Measurements from ENCODE around the gene PIK3CA.

PIK3CA gene

DNA sequence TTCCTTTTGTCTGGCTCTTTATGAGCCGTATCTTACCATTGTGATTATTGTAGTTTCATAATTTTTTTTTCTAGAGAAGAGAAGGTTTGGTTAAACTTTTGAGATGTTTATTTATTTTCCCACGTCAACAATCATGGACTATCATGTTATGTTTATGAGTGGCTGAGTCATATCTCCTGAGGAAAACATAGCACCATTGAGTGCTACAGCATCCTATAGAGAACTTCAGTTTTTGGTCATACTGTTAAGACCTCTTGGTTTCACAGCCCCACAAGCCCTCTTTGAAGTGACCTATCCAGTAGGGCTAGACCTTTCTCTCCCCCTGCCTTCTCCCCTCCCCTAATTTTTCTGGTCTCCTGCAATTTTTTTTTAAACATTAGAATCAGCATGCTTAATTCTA lies 20.8 kb downstream of the PIK3CA start:
- H3K4me3 ChIP-seq (replicated peaks in 1 of 2; ENCODE audit: low read depth in 2 of 2, low read length in 2 of 2): no peak overlapping the region
- DNase-seq (ENCODE audit: low read depth in 2 of 2): no peak
- TF ChIP-seq, protein P1, sequence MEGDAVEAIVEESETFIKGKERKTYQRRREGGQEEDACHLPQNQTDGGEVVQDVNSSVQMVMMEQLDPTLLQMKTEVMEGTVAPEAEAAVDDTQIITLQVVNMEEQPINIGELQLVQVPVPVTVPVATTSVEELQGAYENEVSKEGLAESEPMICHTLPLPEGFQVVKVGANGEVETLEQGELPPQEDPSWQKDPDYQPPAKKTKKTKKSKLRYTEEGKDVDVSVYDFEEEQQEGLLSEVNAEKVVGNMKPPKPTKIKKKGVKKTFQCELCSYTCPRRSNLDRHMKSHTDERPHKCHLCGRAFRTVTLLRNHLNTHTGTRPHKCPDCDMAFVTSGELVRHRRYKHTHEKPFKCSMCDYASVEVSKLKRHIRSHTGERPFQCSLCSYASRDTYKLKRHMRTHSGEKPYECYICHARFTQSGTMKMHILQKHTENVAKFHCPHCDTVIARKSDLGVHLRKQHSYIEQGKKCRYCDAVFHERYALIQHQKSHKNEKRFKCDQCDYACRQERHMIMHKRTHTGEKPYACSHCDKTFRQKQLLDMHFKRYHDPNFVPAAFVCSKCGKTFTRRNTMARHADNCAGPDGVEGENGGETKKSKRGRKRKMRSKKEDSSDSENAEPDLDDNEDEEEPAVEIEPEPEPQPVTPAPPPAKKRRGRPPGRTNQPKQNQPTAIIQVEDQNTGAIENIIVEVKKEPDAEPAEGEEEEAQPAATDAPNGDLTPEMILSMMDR (IDR thresholded peaks at IDR 0.05; ENCODE audit: low read depth, low read length): no peak

DNA sequence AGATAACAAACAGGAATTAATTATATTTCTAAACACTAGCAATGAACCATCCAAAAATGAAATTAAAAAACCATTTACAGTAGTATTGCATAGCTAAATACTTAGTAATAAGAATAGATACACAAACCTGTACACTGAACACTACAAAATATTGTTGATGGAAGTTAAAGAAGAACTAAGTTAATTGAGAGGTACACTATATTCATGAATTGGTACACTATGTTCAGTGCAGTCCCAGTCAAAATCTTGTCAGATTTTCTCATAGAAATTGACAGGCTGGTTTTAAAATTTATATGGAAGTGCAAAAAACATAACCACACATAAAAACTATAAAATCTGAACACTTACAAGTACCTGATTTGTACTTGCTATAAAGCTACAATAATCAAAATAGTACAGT lies 24.4 kb downstream of the PIK3CA start:
- no peak for DNase-seq (ENCODE audit: low read depth in 2 of 2)
- TF ChIP-seq, protein P1 (IDR thresholded peaks at IDR 0.05; ENCODE audit: low read depth, low read length): no peak

DNA sequence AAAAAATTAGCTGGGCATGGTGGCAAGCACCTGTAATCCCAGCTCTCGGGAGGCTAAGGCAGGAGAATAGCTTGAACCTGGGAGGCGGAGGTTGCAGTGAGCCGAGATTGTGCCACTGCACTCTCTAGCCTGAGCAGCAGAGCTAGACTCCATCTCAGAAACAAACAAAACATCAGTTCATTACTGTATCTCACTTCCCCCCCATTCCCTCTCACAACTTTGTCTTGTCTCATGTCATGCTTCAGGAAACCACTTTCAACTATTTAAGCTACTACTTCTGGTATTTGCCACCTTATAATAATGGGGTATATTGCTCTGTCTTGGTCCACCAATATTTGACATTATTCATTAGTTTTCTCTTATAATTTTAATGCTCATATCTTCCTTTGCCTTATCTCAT lies 26.2 kb downstream of the PIK3CA start:
- no peak for DNase-seq (ENCODE audit: low read depth in 2 of 2)
- H3K4me3 ChIP-seq (replicated peaks in 1 of 2; ENCODE audit: low read depth in 2 of 2, low read length in 2 of 2): no peak overlapping the region
- TF ChIP-seq, protein P1 (IDR thresholded peaks at IDR 0.05; ENCODE audit: low read depth, low read length): no peak

More for the DNA sequence above, 24.4 kb downstream of the PIK3CA start:
- no peak overlapping the region for H3K4me3 ChIP-seq (replicated peaks in 1 of 2; ENCODE audit: low read depth in 2 of 2, low read length in 2 of 2)

DNA sequence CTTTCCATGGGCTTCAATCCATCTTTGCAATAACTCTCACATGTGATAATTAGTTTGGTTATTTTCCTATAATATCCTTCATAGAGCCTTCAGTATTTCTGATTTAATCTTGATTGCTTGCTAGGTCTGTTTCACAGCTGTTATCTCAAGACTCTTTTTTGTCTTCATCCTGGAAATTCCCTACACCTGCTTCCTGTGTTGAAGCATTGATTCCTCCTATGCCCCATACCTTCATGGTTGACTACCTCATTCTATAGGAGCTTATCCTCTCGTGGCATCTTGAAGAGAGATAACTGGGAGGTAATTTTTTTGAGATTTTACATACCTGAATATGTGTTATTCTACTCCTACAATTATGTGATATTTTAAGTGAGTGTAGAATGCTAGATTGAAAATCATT lies 26.7 kb downstream of the PIK3CA start:
- DNase-seq (ENCODE audit: low read depth in 2 of 2): no peak
- TF ChIP-seq, protein P1 (IDR thresholded peaks at IDR 0.05; ENCODE audit: low read depth, low read length): no peak
- no peak overlapping the region for H3K4me3 ChIP-seq (replicated peaks in 1 of 2; ENCODE audit: low read depth in 2 of 2, low read length in 2 of 2)

DNA sequence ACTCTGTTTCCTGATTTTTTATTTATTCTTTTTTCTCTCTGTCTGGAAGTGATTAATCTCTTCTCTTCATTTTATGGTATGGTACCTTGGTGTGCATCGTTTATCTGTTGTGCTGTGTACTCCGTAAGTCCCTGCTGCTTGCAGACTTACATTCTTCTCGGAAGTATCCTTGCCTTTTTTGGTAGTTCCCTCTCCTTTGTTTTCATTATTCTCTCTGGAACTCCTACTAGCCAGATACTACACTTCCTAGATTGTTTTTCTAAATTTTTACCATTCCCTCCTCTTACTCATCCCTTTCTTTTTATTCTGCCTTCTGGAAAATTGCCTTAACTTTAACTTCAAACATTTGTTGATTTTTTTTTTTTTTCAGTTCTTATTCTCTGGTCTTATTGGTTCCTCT lies 27.2 kb downstream of the PIK3CA start:
- no peak overlapping the region for H3K4me3 ChIP-seq (replicated peaks in 1 of 2; ENCODE audit: low read depth in 2 of 2, low read length in 2 of 2)
- DNase-seq (ENCODE audit: low read depth in 2 of 2): peak in 1 of 2 donors; percentile 49
- TF ChIP-seq, protein P1 (IDR thresholded peaks at IDR 0.05; ENCODE audit: low read depth, low read length): no peak

DNA sequence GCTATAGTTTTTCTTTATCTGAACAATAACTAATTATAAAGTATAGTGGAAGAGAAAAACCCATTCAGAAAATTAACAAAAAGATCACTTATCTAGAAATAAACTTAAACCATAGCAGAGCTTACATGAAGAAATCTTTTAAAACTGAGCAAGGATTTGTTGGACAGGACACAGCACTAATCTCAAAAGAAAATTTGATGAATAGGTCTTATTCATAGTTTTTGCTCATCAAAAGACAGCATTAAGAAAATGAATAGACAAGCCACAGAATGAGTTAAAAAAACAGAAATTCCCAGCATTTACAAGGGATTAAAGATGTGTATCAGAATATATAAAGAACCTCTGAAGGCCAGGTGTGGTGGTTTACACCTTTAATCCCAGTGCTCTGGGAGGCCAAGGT lies 29.5 kb downstream of the PIK3CA start:
- H3K4me3 ChIP-seq (replicated peaks in 1 of 2; ENCODE audit: low read depth in 2 of 2, low read length in 2 of 2): no peak overlapping the region
- DNase-seq (ENCODE audit: low read depth in 2 of 2): no peak
- TF ChIP-seq, protein P1 (IDR thresholded peaks at IDR 0.05; ENCODE audit: low read depth, low read length): no peak

DNA sequence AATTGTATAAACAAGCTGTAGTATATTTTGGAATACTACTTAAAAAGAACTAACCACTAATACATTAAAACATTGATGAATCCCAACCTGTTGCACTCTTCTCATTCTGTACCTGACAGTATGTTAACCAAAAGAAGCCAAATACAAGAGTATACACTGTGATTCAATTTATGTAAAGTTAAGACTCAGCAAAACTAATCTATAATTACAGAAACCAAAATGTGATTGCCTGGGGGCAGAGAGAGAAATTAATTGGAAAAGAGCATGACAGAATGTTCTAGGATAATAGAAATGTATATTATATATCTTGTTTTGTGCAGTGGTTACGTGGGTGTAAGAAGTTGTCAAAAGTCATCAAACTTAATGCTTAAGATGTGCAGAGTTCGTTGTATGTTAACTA lies 31.1 kb downstream of the PIK3CA start:
- no peak overlapping the region for H3K4me3 ChIP-seq (replicated peaks in 1 of 2; ENCODE audit: low read depth in 2 of 2, low read length in 2 of 2)
- TF ChIP-seq, protein P1 (IDR thresholded peaks at IDR 0.05; ENCODE audit: low read depth, low read length): no peak
- no peak for DNase-seq (ENCODE audit: low read depth in 2 of 2)

All from cardiac fibroblast (primary cell).